HEK293 (cell line): ENCODE results near the gene KRT39.

ENCODE experiments used
- CTCF ChIA-PET: fragments of 350-600 bp; formaldehyde crosslinking; extraction: SDS; loops from one replicate; lab custom pipeline; 2021; ENCODE audit warnings: antibody characterized with exemption; lab: Yijun Ruan, JAX
- POLR2A ChIA-PET: fragments of 300-600 bp; formaldehyde crosslinking; extraction: SDS; loops from one replicate; lab custom pipeline; 2020; ENCODE audit warnings: antibody characterized with exemption, inconsistent platforms; lab: Yijun Ruan, JAX
- H3K27ac ChIP-seq: fragments of 200-500 bp; sonication (Bioruptor generic); 2 replicates; pipeline ENCODE4 v1.5.1; 2014; ENCODE audit warnings: low read depth, low read length, control low read depth, inconsistent platforms; ENCODE audit errors: extremely low read depth
- H3K36me3 ChIP-seq, 2 experiments: fragments of 200-500 bp in 1 of 2; sonication (Bioruptor generic) in 1 of 2; 1 replicate in 1 of 2; 2 replicates in 1 of 2; pipeline ENCODE4 v1.5.1; 2014 to 2017; ENCODE audit warnings: inconsistent platforms in 2 of 2, low read length in 2 of 2; ENCODE audit not compliant: control insufficient read depth in 2 of 2, insufficient read depth in 1 of 2
- H3K4me1 ChIP-seq: fragments of 200-500 bp; sonication (Bioruptor generic); 2 replicates; pipeline ENCODE4 v1.5.1; 2014; ENCODE audit warnings: mild to moderate bottlenecking, low read length, inconsistent platforms; ENCODE audit not compliant: control insufficient read depth, insufficient read depth
- H3K4me3 ChIP-seq: 2 replicates; pipeline ENCODE4 v1.5.1; 2011; ENCODE audit warnings: low read depth, mild to moderate bottlenecking, control low read depth, low read length, moderate library complexity
- H3K9me3 ChIP-seq: fragments of 200-500 bp; sonication (Bioruptor generic); 2 replicates; pipeline ENCODE4 v1.5.1; 2014; ENCODE audit warnings: low read depth, low read length, inconsistent platforms; ENCODE audit not compliant: control insufficient read depth, insufficient read depth
- GLI4 ChIP-seq: fragments of 450-650 bp; formaldehyde crosslinking; IDR thresholded peaks from 2 replicates; pipeline ENCODE4 v1.5.1; 2016; ENCODE audit warnings: missing biosample characterization, missing genetic modification characterization
- HOXD13 ChIP-seq: sonication (generic); formaldehyde crosslinking; IDR thresholded peaks from 2 replicates; pipeline ENCODE4 v1.8.0; 2022; ENCODE audit warnings: missing genetic modification reagents, borderline replicate concordance
- PRDM10 ChIP-seq: fragments of 450-650 bp; formaldehyde crosslinking; IDR thresholded peaks from 2 replicates; pipeline ENCODE4 v1.5.1; 2016; ENCODE audit warnings: missing biosample characterization, missing genetic modification characterization
- SCRT1 ChIP-seq: fragments of 450-650 bp; formaldehyde crosslinking; IDR thresholded peaks from 2 replicates; pipeline ENCODE4 v1.5.1; 2016; ENCODE audit warnings: missing biosample characterization, missing genetic modification characterization, borderline replicate concordance
- SCRT2 ChIP-seq: fragments of 450-650 bp; formaldehyde crosslinking; IDR thresholded peaks from 2 replicates; pipeline ENCODE4 v1.5.1; 2016; ENCODE audit warnings: missing biosample characterization, missing genetic modification characterization
- SETDB1 ChIP-seq: IDR thresholded peaks from one replicate; pipeline ENCODE4 v1.6.1; 2017; ENCODE audit warnings: mild to moderate bottlenecking, low read length, moderate library complexity, mixed read lengths; ENCODE audit not compliant: insufficient read length
- SP2 ChIP-seq: fragments of 450-650 bp; formaldehyde crosslinking; IDR thresholded peaks from 2 replicates; pipeline ENCODE4 v1.5.1; 2016; ENCODE audit warnings: missing biosample characterization, missing genetic modification characterization
- TRIM28 ChIP-seq: IDR thresholded peaks from 2 replicates; pipeline ENCODE4 v1.6.1; 2011; ENCODE audit warnings: low read length, control low read depth, borderline replicate concordance
- WT1 ChIP-seq: fragments of 450-650 bp; formaldehyde crosslinking; IDR thresholded peaks from 2 replicates; pipeline ENCODE4 v1.5.1; 2016; ENCODE audit warnings: missing biosample characterization, missing genetic modification characterization
- ZBTB48 ChIP-seq: fragments of 450-650 bp; formaldehyde crosslinking; IDR thresholded peaks from 2 replicates; pipeline ENCODE4 v1.5.1; 2016; ENCODE audit warnings: missing biosample characterization, missing genetic modification characterization
- ZFHX2 ChIP-seq: fragments of 450-650 bp; formaldehyde crosslinking; conservative IDR thresholded peaks from 2 replicates; pipeline ENCODE4 v1.5.1; 2016; ENCODE audit warnings: missing biosample characterization, missing genetic modification characterization
- ZFP37 ChIP-seq: fragments of 450-650 bp; formaldehyde crosslinking; IDR thresholded peaks from 2 replicates; pipeline ENCODE4 v1.5.1; 2016; ENCODE audit warnings: missing biosample characterization, missing genetic modification characterization
- ZFP41 ChIP-seq: fragments of 450-650 bp; formaldehyde crosslinking; IDR thresholded peaks from 2 replicates; pipeline ENCODE4 v1.5.1; 2016; ENCODE audit warnings: missing biosample characterization, missing genetic modification characterization, borderline replicate concordance
- ZIC2 ChIP-seq: fragments of 450-650 bp; formaldehyde crosslinking; IDR thresholded peaks from 2 replicates; pipeline ENCODE4 v1.5.1; 2016; ENCODE audit warnings: missing biosample characterization, missing genetic modification characterization
- ZNF10 ChIP-seq: fragments of 450-650 bp; formaldehyde crosslinking; IDR thresholded peaks from 2 replicates; pipeline ENCODE4 v1.5.1; 2017; ENCODE audit warnings: missing biosample characterization, missing genetic modification characterization
- ZNF114 ChIP-seq: fragments of 450-650 bp; formaldehyde crosslinking; IDR thresholded peaks from 2 replicates; pipeline ENCODE4 v1.5.0; 2017; ENCODE audit warnings: missing biosample characterization, missing genetic modification characterization
- ZNF155 ChIP-seq: fragments of 450-650 bp; formaldehyde crosslinking; IDR thresholded peaks from 2 replicates; pipeline ENCODE4 v1.5.1; 2016; ENCODE audit warnings: missing biosample characterization, missing genetic modification characterization
- ZNF157 ChIP-seq: fragments of 450-650 bp; formaldehyde crosslinking; IDR thresholded peaks from 2 replicates; pipeline ENCODE4 v1.5.1; 2016; ENCODE audit warnings: missing biosample characterization, missing genetic modification characterization
- ZNF174 ChIP-seq: fragments of 450-650 bp; formaldehyde crosslinking; IDR thresholded peaks from 2 replicates; pipeline ENCODE4 v1.5.0; 2017; ENCODE audit warnings: missing biosample characterization, mild to moderate bottlenecking, missing genetic modification characterization
- ZNF19 ChIP-seq: fragments of 450-650 bp; formaldehyde crosslinking; IDR thresholded peaks from 2 replicates; pipeline ENCODE4; 2016; ENCODE audit warnings: missing biosample characterization, missing genetic modification characterization, low read depth
- ZNF2 ChIP-seq: fragments of 450-650 bp; formaldehyde crosslinking; IDR thresholded peaks from 2 replicates; pipeline ENCODE4 v1.5.1; 2016; ENCODE audit warnings: missing biosample characterization, missing genetic modification characterization
- ZNF248 ChIP-seq: fragments of 450-650 bp; formaldehyde crosslinking; IDR thresholded peaks from 2 replicates; pipeline ENCODE4 v1.5.1; 2017; ENCODE audit warnings: missing biosample characterization, missing genetic modification characterization
- ZNF335 ChIP-seq: fragments of 450-650 bp; formaldehyde crosslinking; conservative IDR thresholded peaks from 2 replicates; pipeline ENCODE4 v1.5.1; 2016; ENCODE audit warnings: missing biosample characterization, missing genetic modification characterization
- ZNF404 ChIP-seq: fragments of 450-650 bp; formaldehyde crosslinking; IDR thresholded peaks from 2 replicates; pipeline ENCODE4 v1.5.1; 2017; ENCODE audit warnings: missing biosample characterization, missing genetic modification characterization
- ZNF473 ChIP-seq: fragments of 450-650 bp; formaldehyde crosslinking; IDR thresholded peaks from 2 replicates; pipeline ENCODE4 v1.5.1; 2017; ENCODE audit warnings: missing biosample characterization, missing genetic modification characterization
- ZNF501 ChIP-seq: fragments of 450-650 bp; formaldehyde crosslinking; IDR thresholded peaks from 2 replicates; pipeline ENCODE4 v1.5.1; 2016; ENCODE audit warnings: missing biosample characterization, missing genetic modification characterization
- ZNF521 ChIP-seq: fragments of 450-650 bp; formaldehyde crosslinking; IDR thresholded peaks from 2 replicates; pipeline ENCODE4 v1.5.1; 2017; ENCODE audit warnings: missing biosample characterization, mild to moderate bottlenecking, missing genetic modification characterization
- ZNF544 ChIP-seq: fragments of 450-650 bp; formaldehyde crosslinking; IDR thresholded peaks from 2 replicates; pipeline ENCODE4 v1.5.0; 2017; ENCODE audit warnings: missing biosample characterization, missing genetic modification characterization
- ZNF558 ChIP-seq: fragments of 450-650 bp; formaldehyde crosslinking; IDR thresholded peaks from 2 replicates; pipeline ENCODE4 v1.5.1; 2016; ENCODE audit warnings: missing biosample characterization, missing genetic modification characterization
- ZNF571 ChIP-seq: fragments of 450-650 bp; formaldehyde crosslinking; IDR thresholded peaks from 2 replicates; pipeline ENCODE4 v1.5.0; 2017; ENCODE audit warnings: missing biosample characterization, missing genetic modification characterization
- ZNF76 ChIP-seq: fragments of 450-650 bp; formaldehyde crosslinking; IDR thresholded peaks from 2 replicates; pipeline ENCODE4; 2016; ENCODE audit warnings: low read depth, missing biosample characterization, missing genetic modification characterization, borderline replicate concordance
- ZSCAN23 ChIP-seq: fragments of 450-650 bp; formaldehyde crosslinking; IDR thresholded peaks from 2 replicates; pipeline ENCODE4 v1.5.1; 2016; ENCODE audit warnings: missing biosample characterization, missing genetic modification characterization
- TF ChIP-seq, protein P1 (sequence below): fragments of 450-650 bp; formaldehyde crosslinking; IDR thresholded peaks from 2 replicates; pipeline ENCODE4 v1.5.1; 2017; ENCODE audit warnings: missing biosample characterization, missing genetic modification characterization
- TF ChIP-seq, protein P2 (sequence below): fragments of 450-650 bp; formaldehyde crosslinking; IDR thresholded peaks from 2 replicates; pipeline ENCODE4 v1.5.1; 2016; ENCODE audit warnings: missing biosample characterization, missing genetic modification characterization

Gene KRT39

GRCh38 chr17:40910441-40910841, 56.3 kb downstream of the KRT39 start (continued):
- TF ChIP-seq, protein P1, sequence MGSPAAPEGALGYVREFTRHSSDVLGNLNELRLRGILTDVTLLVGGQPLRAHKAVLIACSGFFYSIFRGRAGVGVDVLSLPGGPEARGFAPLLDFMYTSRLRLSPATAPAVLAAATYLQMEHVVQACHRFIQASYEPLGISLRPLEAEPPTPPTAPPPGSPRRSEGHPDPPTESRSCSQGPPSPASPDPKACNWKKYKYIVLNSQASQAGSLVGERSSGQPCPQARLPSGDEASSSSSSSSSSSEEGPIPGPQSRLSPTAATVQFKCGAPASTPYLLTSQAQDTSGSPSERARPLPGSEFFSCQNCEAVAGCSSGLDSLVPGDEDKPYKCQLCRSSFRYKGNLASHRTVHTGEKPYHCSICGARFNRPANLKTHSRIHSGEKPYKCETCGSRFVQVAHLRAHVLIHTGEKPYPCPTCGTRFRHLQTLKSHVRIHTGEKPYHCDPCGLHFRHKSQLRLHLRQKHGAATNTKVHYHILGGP (tag by site-specific recombination), result no peak
- TF ChIP-seq ZNF157 (tag by site-specific recombination) (no peak), TRIM28 (no peak), ZNF521 (no peak), ZNF248 (tag by site-specific recombination) (no peak)

- Histone ChIP-seq H3K4me3 (no peak overlapping the region), H3K36me3 (no peaks in the 10 kb centered on the region), H3K27ac (no peak overlapping the region), H3K9me3 (no peaks in the 10 kb centered on the region), H3K4me1 (peaks cover 6% of the 10 kb centered on the region; the same call in 1 of the 2 replicates)
- POLR2A ChIA-PET, result interaction anchor here (1.4 kb wide), 1 partner anchor 640 kb away, joined by 4 read pairs; no protein-coding TSS in a partner anchor
- CTCF ChIA-PET, result interaction anchor here (0.6 to 5.2 kb wide), 23 partner anchors 15 to 758 kb away, joined by 3 to 42 read pairs (median 5); no protein-coding TSS in a partner anchor
- TF ChIP-seq ZNF571 (tag by site-specific recombination), result no peak
- TF ChIP-seq ZNF174 (tag by site-specific recombination), result no peak
- TF ChIP-seq, protein P2, sequence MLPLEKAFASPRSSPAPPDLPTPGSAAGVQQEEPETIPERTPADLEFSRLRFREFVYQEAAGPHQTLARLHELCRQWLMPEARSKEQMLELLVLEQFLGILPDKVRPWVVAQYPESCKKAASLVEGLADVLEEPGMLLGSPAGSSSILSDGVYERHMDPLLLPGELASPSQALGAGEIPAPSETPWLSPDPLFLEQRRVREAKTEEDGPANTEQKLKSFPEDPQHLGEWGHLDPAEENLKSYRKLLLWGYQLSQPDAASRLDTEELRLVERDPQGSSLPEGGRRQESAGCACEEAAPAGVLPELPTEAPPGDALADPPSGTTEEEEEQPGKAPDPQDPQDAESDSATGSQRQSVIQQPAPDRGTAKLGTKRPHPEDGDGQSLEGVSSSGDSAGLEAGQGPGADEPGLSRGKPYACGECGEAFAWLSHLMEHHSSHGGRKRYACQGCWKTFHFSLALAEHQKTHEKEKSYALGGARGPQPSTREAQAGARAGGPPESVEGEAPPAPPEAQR (tag by site-specific recombination), result no peak
- peak; percentile 46; the same call in 1 of the 2 replicates for TF ChIP-seq SCRT2 (tag by site-specific recombination)
- TF ChIP-seq SETDB1, result no peak
- no peak for TF ChIP-seq WT1 (tag by site-specific recombination)
- no peak for TF ChIP-seq ZNF473 (tag by site-specific recombination)
- TF ChIP-seq ZBTB48, result no peak
- no peak for TF ChIP-seq ZNF2 (tag by site-specific recombination)
- TF ChIP-seq ZNF501 (tag by site-specific recombination), result no peak
- TF ChIP-seq ZNF76 (tag by site-specific recombination), result no peak
- no peak for TF ChIP-seq ZIC2 (tag by site-specific recombination)
- TF ChIP-seq ZNF404 (tag by site-specific recombination), result no peak
- no peak for TF ChIP-seq GLI4 (tag by site-specific recombination)
- TF ChIP-seq SP2 (tag by site-specific recombination), result no peak
- TF ChIP-seq ZNF114 (tag by site-specific recombination), result no peak
- peak; percentile 2; the same call in 1 of the 2 replicates for TF ChIP-seq PRDM10 (tag by site-specific recombination)
- no peak for TF ChIP-seq ZFP41
- no peak for TF ChIP-seq ZNF10
- no peak for TF ChIP-seq SCRT1 (tag by site-specific recombination)
- TF ChIP-seq ZNF544, result no peak
- TF ChIP-seq ZNF335, result peak; percentile 29; the same call in 1 of the 2 replicates
- TF ChIP-seq ZFP37 (tag by site-specific recombination), result no peak
- no peak for TF ChIP-seq HOXD13
- no peak for TF ChIP-seq ZNF19 (tag by site-specific recombination)
- TF ChIP-seq ZFHX2 (tag by site-specific recombination), result 0 out of 2 replicates have a peak, but pooled peaks have one; percentile 37
- TF ChIP-seq ZNF155 (tag by site-specific recombination), result no peak
- TF ChIP-seq ZNF558 (tag by site-specific recombination), result no peak
- no peak for TF ChIP-seq ZSCAN23
Observed at GRCh38 chr17:40909755-40910154, 57.0 kb downstream of the KRT39 start.
